Lower leg skin (tissue), 3 donors: ENCODE data around the gene USP31.

Source experiments
- CTCF ChIP-seq, 3 donors: fragments of 450-650 bp; IDR thresholded peaks; one replicate each; pipeline ENCODE4 v1.5.1; 2016; ENCODE audit warnings: antibody characterized with exemption in 3 of 3, mild to moderate bottlenecking in 3 of 3, moderate library complexity in 2 of 3
- POLR2A ChIP-seq, 2 donors: fragments of 450-650 bp; IDR thresholded peaks; one replicate each; pipeline ENCODE4 v1.6.1; 2016 to 2017; ENCODE audit warnings: antibody characterized with exemption in 2 of 2, mild to moderate bottlenecking in 1 of 2, moderate library complexity in 1 of 2

GRCh38 chr16:23061669-23062068 is 87.6 kb downstream of the USP31 start:
- no peak for TF ChIP-seq POLR2A (IDR thresholded peaks at IDR 0.05)
- no peak for TF ChIP-seq CTCF (IDR thresholded peaks at IDR 0.05)
